ENCODE measurements around the gene DIP2C. TPM values are rescaled to one million over a fixed set of nuclear protein-coding genes. Genes with fewer than 3 reads are reported as not detected.
A peak's percentile ranks its signal among the peaks of the same experiment; 100 is the strongest.

Gene DIP2C
- total RNA-seq, 1 experiment from 2014 or later: 11.4 TPM

DNA sequence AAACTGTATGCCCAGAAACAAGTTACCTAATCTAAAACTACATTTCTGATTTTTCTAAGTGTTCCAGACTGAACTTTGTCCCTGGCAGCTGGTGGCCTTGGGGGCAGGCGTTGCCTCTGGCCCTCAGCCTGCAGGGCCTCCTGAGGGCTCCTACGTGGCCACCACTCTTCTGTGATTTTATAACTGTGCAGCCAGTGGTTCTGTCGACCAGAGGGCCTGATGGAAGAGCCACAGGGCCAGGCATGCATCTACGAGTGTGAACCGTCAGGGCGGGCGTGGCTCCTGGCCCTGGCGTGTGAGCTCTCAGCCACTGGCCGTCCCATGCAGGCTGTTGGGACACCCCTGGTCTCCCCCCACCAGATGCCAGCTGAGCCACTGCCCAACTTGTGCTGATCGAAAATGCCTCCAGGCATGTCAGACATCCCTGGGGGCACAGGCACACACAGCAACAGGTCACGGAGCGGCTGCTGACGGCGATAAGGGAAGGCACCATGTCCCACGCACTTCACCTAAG lies 380.8 kb downstream of the DIP2C start:
- no peak overlapping the region for H3K4me3 Mint-ChIP-seq (ENCODE audit: unreplicated experiment)
- POLR2A ChIA-PET: no interaction called here
- no peaks in the 10 kb centered on the region for H3K9me3 ChIP-seq
- no TSS peak for BruUV-seq (replicated peaks)
- DNase-seq: no peak
- H3K4me1 ChIP-seq: peaks cover 8% of the 10 kb centered on the region; the same call in 1 of the 2 replicates
- H3K36me3 Mint-ChIP-seq (ENCODE audit: insufficient read depth, unreplicated experiment): peaks cover 17% of the 10 kb centered on the region
- CTCF ChIA-PET: no interaction called here
- peaks cover 7% of the 10 kb centered on the region for H3K4me1 Mint-ChIP-seq (ENCODE audit: low read depth, unreplicated experiment)
- intact Hi-C loops (cut with micrococcal nuclease; ENCODE audit: unreplicated experiment): no loop called here
- H3K27me3 ChIP-seq (replicated peaks; ENCODE audit: control insufficient read depth, insufficient read depth, low read length): no peaks in the 10 kb centered on the region
- H3K4me3 ChIP-seq (ENCODE audit: low read depth, low read length): no peak overlapping the region
- H3K9me3 Mint-ChIP-seq (ENCODE audit: unreplicated experiment): no peaks in the 10 kb centered on the region
- no peak overlapping the region for H3K27ac Mint-ChIP-seq (ENCODE audit: unreplicated experiment)
- no peaks in the 10 kb centered on the region for H3K27me3 Mint-ChIP-seq (ENCODE audit: insufficient read depth, unreplicated experiment)
- no peak for TF ChIP-seq CTCF (IDR thresholded peaks at IDR 0.05; ENCODE audit: insufficient read depth in 1 of 2, low read depth in 1 of 2, low read length in 1 of 2, severe bottlenecking in 1 of 2, unreplicated experiment in 1 of 2)
- peaks cover 1% of the 10 kb centered on the region; the same call in 1 of the 2 replicates for H3K36me3 ChIP-seq (ENCODE audit: control insufficient read depth, insufficient read depth, low read length)

DNA sequence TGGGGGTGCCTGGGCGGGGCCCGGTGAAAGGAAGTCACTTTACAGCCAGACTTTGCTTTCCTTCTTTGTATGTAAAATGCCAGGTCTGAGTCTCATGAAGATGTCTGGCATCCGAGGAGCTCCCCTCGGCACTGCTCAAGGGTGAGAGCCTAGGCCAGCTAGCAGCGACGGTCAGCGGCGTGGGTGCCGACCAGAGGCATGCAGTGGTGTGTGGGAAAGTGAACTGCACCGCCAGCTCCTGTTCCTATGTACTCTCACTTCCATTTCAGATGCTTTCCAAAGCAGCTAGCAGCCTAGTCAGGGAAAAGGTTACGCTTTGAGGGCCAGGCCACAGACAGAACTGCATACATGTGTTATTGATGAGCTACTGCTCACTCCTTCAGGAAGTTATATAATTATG lies 381.4 kb downstream of the DIP2C start:
- BruUV-seq (replicated peaks): no TSS peak
- no peaks in the 10 kb centered on the region for H3K9me3 ChIP-seq
- CTCF ChIA-PET: no interaction called here
- Mint-ChIP-seq H3K4me3 (ENCODE audit: unreplicated experiment) (no peak overlapping the region), H3K4me1 (ENCODE audit: low read depth, unreplicated experiment) (peaks cover 7% of the 10 kb centered on the region), H3K36me3 (ENCODE audit: insufficient read depth, unreplicated experiment) (peaks cover 17% of the 10 kb centered on the region), H3K27me3 (ENCODE audit: insufficient read depth, unreplicated experiment) (no peaks in the 10 kb centered on the region), H3K27ac (ENCODE audit: unreplicated experiment) (no peak overlapping the region), H3K9me3 (ENCODE audit: unreplicated experiment) (no peaks in the 10 kb centered on the region)
- DNase-seq: no peak
- no peak overlapping the region for H3K4me3 ChIP-seq (ENCODE audit: low read depth, low read length)
- intact Hi-C loops (cut with micrococcal nuclease; ENCODE audit: unreplicated experiment): no loop called here
- no peaks in the 10 kb centered on the region for H3K27me3 ChIP-seq (replicated peaks; ENCODE audit: control insufficient read depth, insufficient read depth, low read length)
- peaks cover 1% of the 10 kb centered on the region; the same call in 1 of the 2 replicates for H3K36me3 ChIP-seq (ENCODE audit: control insufficient read depth, insufficient read depth, low read length)
- TF ChIP-seq CTCF (IDR thresholded peaks at IDR 0.05; ENCODE audit: insufficient read depth in 1 of 2, low read depth in 1 of 2, low read length in 1 of 2, severe bottlenecking in 1 of 2, unreplicated experiment in 1 of 2): no peak
- peaks cover 8% of the 10 kb centered on the region; the same call in 1 of the 2 replicates for H3K4me1 ChIP-seq
- POLR2A ChIA-PET: no interaction called here

- ChIA-PET POLR2A (no interaction called here), CTCF (no interaction called here)
- no peak for TF ChIP-seq CTCF (IDR thresholded peaks at IDR 0.05; ENCODE audit: insufficient read depth in 1 of 2, low read depth in 1 of 2, low read length in 1 of 2, severe bottlenecking in 1 of 2, unreplicated experiment in 1 of 2)
- no TSS peak for BruUV-seq (replicated peaks)
- Mint-ChIP-seq H3K36me3 (ENCODE audit: insufficient read depth, unreplicated experiment) (peaks cover 17% of the 10 kb centered on the region), H3K27ac (ENCODE audit: unreplicated experiment) (peak overlapping the region; percentile 25), H3K9me3 (ENCODE audit: unreplicated experiment) (no peaks in the 10 kb centered on the region), H3K4me3 (ENCODE audit: unreplicated experiment) (no peak overlapping the region), H3K4me1 (ENCODE audit: low read depth, unreplicated experiment) (peaks cover 7% of the 10 kb centered on the region), H3K27me3 (ENCODE audit: insufficient read depth, unreplicated experiment) (no peaks in the 10 kb centered on the region)
- Histone ChIP-seq H3K9me3 (no peaks in the 10 kb centered on the region), H3K4me3 (ENCODE audit: low read depth, low read length) (no peak overlapping the region), H3K4me1 (peaks cover 8% of the 10 kb centered on the region; the same call in 1 of the 2 replicates), H3K27me3 (replicated peaks; ENCODE audit: control insufficient read depth, insufficient read depth, low read length) (no peaks in the 10 kb centered on the region), H3K36me3 (ENCODE audit: control insufficient read depth, insufficient read depth, low read length) (peaks cover 1% of the 10 kb centered on the region; the same call in 1 of the 2 replicates)
- no peak for DNase-seq
- intact Hi-C loops (cut with micrococcal nuclease; ENCODE audit: unreplicated experiment): no loop called here
Measured at GRCh38 chr10:307659-308058, 381.8 kb downstream of the DIP2C start.
